ENCODE measurements around the gene KRT35. TPM values are rescaled to one million over a fixed set of nuclear protein-coding genes. Genes with fewer than 3 reads are reported as not detected.
"Not testable (repeated sequence)": the region's sequence is repeated elsewhere in the genome, so short reads cannot be mapped to it uniquely, and the experiment has no call there.

The KRT35 gene
- total RNA-seq, 2 experiments from 2014 or later: not detected

GRCh38 chr17:41446806-41447205 is 34.1 kb downstream of the KRT35 start:
- POLR2A ChIA-PET: no interaction called here
- ATAC-seq (ENCODE audit: low read depth) (no peak), DNase-seq (no peak)
- H3K4me3 Mint-ChIP-seq: no peak overlapping the region
- peaks cover 15% of the 10 kb centered on the region for H3K27me3 Mint-ChIP-seq
- H3K36me3 Mint-ChIP-seq: no peaks in the 10 kb centered on the region
- no peaks in the 10 kb centered on the region for H3K9me3 Mint-ChIP-seq
- H3K27ac Mint-ChIP-seq: no peak overlapping the region
- H3K4me1 Mint-ChIP-seq: no peaks in the 10 kb centered on the region

GRCh38 chr17:41444640-41445039 is 36.3 kb downstream of the KRT35 start:
- no peak overlapping the region for H3K27ac Mint-ChIP-seq
- POLR2A ChIA-PET: no interaction called here
- H3K9me3 Mint-ChIP-seq: no peaks in the 10 kb centered on the region
- ATAC-seq (ENCODE audit: low read depth) (no peak), DNase-seq (no peak)
- H3K4me3 Mint-ChIP-seq: no peak overlapping the region
- H3K36me3 Mint-ChIP-seq: no peaks in the 10 kb centered on the region
- H3K4me1 Mint-ChIP-seq: no peaks in the 10 kb centered on the region
- H3K27me3 Mint-ChIP-seq: peaks cover 13% of the 10 kb centered on the region

- Mint-ChIP-seq H3K27me3 (peaks cover 13% of the 10 kb centered on the region), H3K4me1 (no peaks in the 10 kb centered on the region), H3K4me3 (no peak overlapping the region), H3K9me3 (no peaks in the 10 kb centered on the region), H3K36me3 (no peaks in the 10 kb centered on the region), H3K27ac (no peak overlapping the region)
- no peak for DNase-seq
- no peak for ATAC-seq (ENCODE audit: low read depth)
- POLR2A ChIA-PET: no interaction called here
These were observed 36.8 kb downstream of the KRT35 start for GRCh38 chr17:41444186-41444585.

GRCh38 chr17:41442739-41443138 is 38.2 kb downstream of the KRT35 start:
- POLR2A ChIA-PET: interaction anchor here (0.5 kb wide), 1 partner anchor 101 kb away, joined by 3 read pairs; no protein-coding TSS in a partner anchor
- H3K4me3 Mint-ChIP-seq: no peak overlapping the region

GRCh38 chr17:41440531-41441033 is 40.4 kb downstream of the KRT35 start, which contains the start of gene KRT38:
TSS of gene KRT38 (minus strand) at chr17:41440983. CDS start at chr17:41440921, 62 bp downstream.
- no peak within 1 kb of the TSS for H3K27ac Mint-ChIP-seq
- H3K4me1 Mint-ChIP-seq: no peaks in the 10 kb centered on the region
- H3K4me3 Mint-ChIP-seq: no peak within 1 kb of the TSS
- H3K27me3 Mint-ChIP-seq: peaks cover 13% of the 10 kb centered on the region
- no peak for ATAC-seq (ENCODE audit: low read depth)
- H3K36me3 Mint-ChIP-seq: no peaks in the 10 kb centered on the region
- H3K9me3 Mint-ChIP-seq: no peaks in the 10 kb centered on the region
- POLR2A ChIA-PET: no interaction called here
- DNase-seq: no peak

More at GRCh38 chr17:41442739-41443138, 38.2 kb downstream of the KRT35 start:
- no peak for DNase-seq
- H3K4me1 Mint-ChIP-seq: no peaks in the 10 kb centered on the region
- H3K27ac Mint-ChIP-seq: no peak overlapping the region
- ATAC-seq (ENCODE audit: low read depth): no peak
- H3K36me3 Mint-ChIP-seq: no peaks in the 10 kb centered on the region
- H3K27me3 Mint-ChIP-seq: peaks cover 13% of the 10 kb centered on the region
- H3K9me3 Mint-ChIP-seq: no peaks in the 10 kb centered on the region

- H3K9me3 Mint-ChIP-seq: no peaks in the 10 kb centered on the region
- DNase-seq (no peak), ATAC-seq (ENCODE audit: low read depth) (no peak)
- POLR2A ChIA-PET: no interaction called here
- no peak overlapping the region for H3K27ac Mint-ChIP-seq
- peaks cover 13% of the 10 kb centered on the region for H3K27me3 Mint-ChIP-seq
- H3K36me3 Mint-ChIP-seq: no peaks in the 10 kb centered on the region
- no peak overlapping the region for H3K4me3 Mint-ChIP-seq
- no peaks in the 10 kb centered on the region for H3K4me1 Mint-ChIP-seq
These were observed 41.6 kb downstream of the KRT35 start for GRCh38 chr17:41439375-41439774.

GRCh38 chr17:41437769-41438168 is 43.2 kb downstream of the KRT35 start:
- Mint-ChIP-seq H3K36me3 (no peaks in the 10 kb centered on the region), H3K4me1 (no peaks in the 10 kb centered on the region), H3K9me3 (no peaks in the 10 kb centered on the region), H3K27ac (no peak overlapping the region), H3K27me3 (peaks cover 7% of the 10 kb centered on the region), H3K4me3 (no peak overlapping the region)
- ATAC-seq (ENCODE audit: low read depth) (no peak), DNase-seq (no peak)
- POLR2A ChIA-PET: no interaction called here

GRCh38 chr17:41437254-41437653 is 43.7 kb downstream of the KRT35 start:
- Mint-ChIP-seq H3K27me3 (peaks cover 4% of the 10 kb centered on the region), H3K27ac (no peak overlapping the region), H3K4me3 (no peak overlapping the region), H3K9me3 (no peaks in the 10 kb centered on the region), H3K4me1 (no peaks in the 10 kb centered on the region), H3K36me3 (no peaks in the 10 kb centered on the region)
- ATAC-seq (ENCODE audit: low read depth) (no peak), DNase-seq (no peak)
- POLR2A ChIA-PET: no interaction called here

- H3K36me3 Mint-ChIP-seq: no peaks in the 10 kb centered on the region
- no peaks in the 10 kb centered on the region for H3K9me3 Mint-ChIP-seq
- no peak for ATAC-seq (ENCODE audit: low read depth)
- POLR2A ChIA-PET: no interaction called here
- H3K4me3 Mint-ChIP-seq: no peak overlapping the region
- no peak overlapping the region for H3K27ac Mint-ChIP-seq
- H3K27me3 Mint-ChIP-seq: peaks cover 3% of the 10 kb centered on the region
- H3K4me1 Mint-ChIP-seq: no peaks in the 10 kb centered on the region
- no peak for DNase-seq
These were observed 46.5 kb downstream of the KRT35 start for GRCh38 chr17:41434415-41434814.

- H3K9me3 Mint-ChIP-seq: no peaks in the 10 kb centered on the region
- H3K27ac Mint-ChIP-seq: no peak overlapping the region
- DNase-seq: no peak
- peaks cover 3% of the 10 kb centered on the region for H3K27me3 Mint-ChIP-seq
- no peaks in the 10 kb centered on the region for H3K4me1 Mint-ChIP-seq
- no peak overlapping the region for H3K4me3 Mint-ChIP-seq
- no peaks in the 10 kb centered on the region for H3K36me3 Mint-ChIP-seq
- no peak for ATAC-seq (ENCODE audit: low read depth)
- POLR2A ChIA-PET: no interaction called here
These were observed 46.9 kb downstream of the KRT35 start for GRCh38 chr17:41434005-41434404.

- H3K9me3 Mint-ChIP-seq: no peaks in the 10 kb centered on the region
- ATAC-seq (ENCODE audit: low read depth) (no peak), DNase-seq (no peak)
- POLR2A ChIA-PET: no interaction called here
- H3K4me3 Mint-ChIP-seq: no peak overlapping the region
- H3K27ac Mint-ChIP-seq: no peak overlapping the region
- H3K4me1 Mint-ChIP-seq: no peaks in the 10 kb centered on the region
- H3K36me3 Mint-ChIP-seq: no peaks in the 10 kb centered on the region
- H3K27me3 Mint-ChIP-seq: peaks cover 3% of the 10 kb centered on the region
These were observed 47.4 kb downstream of the KRT35 start for GRCh38 chr17:41433586-41433985.

- ATAC-seq (ENCODE audit: low read depth); POLR2A ChIA-PET; H3K27me3 Mint-ChIP-seq; H3K27ac Mint-ChIP-seq; H3K9me3 Mint-ChIP-seq; H3K4me3 Mint-ChIP-seq; DNase-seq; H3K36me3 Mint-ChIP-seq; H3K4me1 Mint-ChIP-seq: not testable (repeated sequence)
These were observed 50.6 kb downstream of the KRT35 start for GRCh38 chr17:41430376-41430775.

- DNase-seq (no peak), ATAC-seq (ENCODE audit: low read depth) (no peak)
- Mint-ChIP-seq H3K4me1 (no peaks in the 10 kb centered on the region), H3K36me3 (no peaks in the 10 kb centered on the region), H3K27me3 (peaks cover 3% of the 10 kb centered on the region), H3K9me3 (no peaks in the 10 kb centered on the region), H3K4me3 (no peak overlapping the region), H3K27ac (no peak overlapping the region)
- POLR2A ChIA-PET: no interaction called here
These were observed 51.3 kb downstream of the KRT35 start for GRCh38 chr17:41429667-41430066.

- no peaks in the 10 kb centered on the region for H3K4me1 Mint-ChIP-seq
- H3K27me3 Mint-ChIP-seq: peaks cover 3% of the 10 kb centered on the region
- no peaks in the 10 kb centered on the region for H3K9me3 Mint-ChIP-seq
- no peak overlapping the region for H3K27ac Mint-ChIP-seq
- no peaks in the 10 kb centered on the region for H3K36me3 Mint-ChIP-seq
- POLR2A ChIA-PET: no interaction called here
- ATAC-seq (ENCODE audit: low read depth) (no peak), DNase-seq (no peak)
- no peak overlapping the region for H3K4me3 Mint-ChIP-seq
These were observed 52.2 kb downstream of the KRT35 start for GRCh38 chr17:41428591-41429291.

Measured in activated naive CD8-positive, alpha-beta T cell treated with anti-CD3 and anti-CD28 coated beads, Interleukin-2, amount 10 ng/mL, durations not matched to agents 7 days and 5 days (primary cell).